ENCODE results near the gene TC2N. TPM values are rescaled to one million over a fixed set of nuclear protein-coding genes. Genes with fewer than 3 reads are reported as not detected.

Gene TC2N
- total RNA-seq, 1 experiment from 2014 or later, result 82.7 TPM

DNA sequence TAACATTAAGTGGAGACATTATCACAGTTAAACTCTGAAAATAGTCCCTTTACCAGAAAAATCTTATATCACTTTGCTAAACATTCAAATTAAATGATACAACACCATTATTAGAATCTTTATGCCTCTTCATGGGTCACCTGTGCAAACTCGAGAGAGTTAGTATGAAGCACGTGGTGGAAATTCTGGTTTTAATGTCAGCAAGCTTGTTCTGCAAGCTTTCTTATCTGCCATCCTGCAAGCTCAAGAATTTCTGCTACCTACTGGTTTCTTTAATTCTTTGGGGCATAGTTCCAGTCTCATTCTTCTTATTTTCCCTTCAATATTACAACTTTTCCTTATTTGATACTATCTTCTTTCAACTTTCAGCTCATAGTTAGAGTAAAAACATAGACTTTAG lies 136.3 kb downstream of the TC2N start:
- no peak for TF ChIP-seq CTCF (IDR thresholded peaks at IDR 0.05; ENCODE audit: unreplicated experiment)
- Mint-ChIP-seq H3K36me3 (ENCODE audit: insufficient read depth, unreplicated experiment) (peaks cover under 1% of the 10 kb centered on the region), H3K9me3 (ENCODE audit: low read depth, unreplicated experiment) (peaks cover 2% of the 10 kb centered on the region), H3K4me3 (ENCODE audit: low read depth, unreplicated experiment) (no peak overlapping the region), H3K27ac (ENCODE audit: unreplicated experiment) (no peak overlapping the region), H3K27me3 (ENCODE audit: unreplicated experiment) (no peaks in the 10 kb centered on the region), H3K4me1 (ENCODE audit: low read depth, unreplicated experiment) (peaks cover 9% of the 10 kb centered on the region)
- no TSS peak for BruUV-seq (replicated peaks)
- intact Hi-C loops (cut with micrococcal nuclease; ENCODE audit: unreplicated experiment), result no loop called here
- CTCF ChIA-PET, result no interaction called here
- no peak for DNase-seq

- intact Hi-C loops (cut with micrococcal nuclease; ENCODE audit: unreplicated experiment), result no loop called here
- no peak for DNase-seq
- Mint-ChIP-seq H3K27ac (ENCODE audit: unreplicated experiment) (no peak overlapping the region), H3K27me3 (ENCODE audit: unreplicated experiment) (no peaks in the 10 kb centered on the region), H3K4me1 (ENCODE audit: low read depth, unreplicated experiment) (peaks cover 9% of the 10 kb centered on the region), H3K9me3 (ENCODE audit: low read depth, unreplicated experiment) (no peaks in the 10 kb centered on the region), H3K36me3 (ENCODE audit: insufficient read depth, unreplicated experiment) (no peaks in the 10 kb centered on the region), H3K4me3 (ENCODE audit: low read depth, unreplicated experiment) (no peak overlapping the region)
- no TSS peak for BruUV-seq (replicated peaks)
- no peak for TF ChIP-seq CTCF (IDR thresholded peaks at IDR 0.05; ENCODE audit: unreplicated experiment)
- CTCF ChIA-PET, result no interaction called here
Measured at GRCh38 chr14:91729756-91730155, 137.6 kb downstream of the TC2N start.

Other genes with a start within 250 kb of the TC2N start
- gene CATSPERB, start 135.4 kb downstream of the TC2N start, total RNA-seq (2022), result 10.2 and 14.3 TPM in 2 replicates
- 0.39 and 0.90 TPM in 2 replicates for gene FBLN5, start 80.2 kb upstream of the TC2N start, total RNA-seq (2022)
- gene TRIP11, start 172.5 kb upstream of the TC2N start, total RNA-seq (2022), result 50.2 and 53.8 TPM in 2 replicates
- gene ATXN3, start 239.0 kb upstream of the TC2N start, total RNA-seq (2022), result 20.5 and 21.8 TPM in 2 replicates

All from Calu3 (cell line).